Endothelial cell of umbilical vein (primary cell): ENCODE results near the gene TREML2. TPM values are rescaled to one million over a fixed set of nuclear protein-coding genes. Genes with fewer than 3 reads are reported as not detected.

Experiments
- BruUV-seq: library from RNA; stranded (reverse); fragments of 400-500 nt; replicated peaks from 2 replicates; lab custom pipeline; 2021; lab: Mats Ljungman, UMichigan
- CTCF ChIA-PET: fragments of 300-600, 350-600 bp; sonication (Branson Sonifier 250); formaldehyde crosslinking; loops from one replicate; lab custom pipeline; 2021; ENCODE audit warnings: antibody characterized with exemption, inconsistent platforms; lab: Charles Lee
- POLR2A ChIA-PET: fragments of 300-600, 350-600 bp; sonication (Branson Sonifier 250); formaldehyde crosslinking; loops from one replicate; lab custom pipeline; 2021; ENCODE audit warnings: antibody characterized with exemption, inconsistent platforms; lab: Charles Lee
- DNase-seq: peaks from one replicate; pipeline ENCODE4 v3.0.0-alpha.2; 2011; ENCODE audit warnings: low read depth, low spot score
- FAIRE-seq: peaks from 2 replicates; lab custom pipeline; 2011; peaks lifted over from hg19 to GRCh38; lab: Jason Lieb, UNC
- H2AFZ ChIP-seq: 2 replicates; pipeline ENCODE4 v1.6.0; 2012; ENCODE audit warnings: low read depth, low read length, control low read depth, inconsistent platforms
- H3K27ac ChIP-seq: 2 replicates; pipeline ENCODE4 v1.5.1; 2011; ENCODE audit warnings: low read depth, mild to moderate bottlenecking, control low read depth, low read length, moderate library complexity; ENCODE audit not compliant: insufficient read depth
- H3K27me3 ChIP-seq, 2 experiments: 2 replicates each; pipeline versions ENCODE4 v1.6.0 to v1.6.1; 2011; ENCODE audit warnings: low read length in 2 of 2, mixed read lengths in 1 of 2; ENCODE audit not compliant: control insufficient read depth in 2 of 2, insufficient read depth in 2 of 2
- H3K36me3 ChIP-seq, 2 experiments: 2 replicates in 1 of 2; 3 replicates in 1 of 2; pipeline ENCODE4 v1.5.1; 2011; ENCODE audit warnings: low read length in 2 of 2, mild to moderate bottlenecking in 1 of 2, moderate library complexity in 1 of 2; ENCODE audit not compliant: control insufficient read depth in 2 of 2, insufficient read depth in 2 of 2; ENCODE audit errors: extremely low read depth in 1 of 2
- H3K4me1 ChIP-seq: 3 replicates; pipeline ENCODE4 v1.5.1; 2011; ENCODE audit warnings: mild to moderate bottlenecking, low read length; ENCODE audit not compliant: control insufficient read depth, insufficient read depth; ENCODE audit errors: extremely low read depth
- H3K4me2 ChIP-seq: 2 replicates; pipeline ENCODE4 v1.6.1; 2011; ENCODE audit warnings: low read length, control low read depth, mixed read lengths; ENCODE audit not compliant: insufficient read depth
- H3K4me3 ChIP-seq, 3 experiments: fragments of 200-600 bp in 1 of 3; sonication (generic), shearing (Covaris generic) in 1 of 3; replicated peaks in 1 of 3; 2 replicates each; pipeline ENCODE4 v1.5.1; 2011 to 2016; ENCODE audit warnings: control low read depth in 3 of 3, low read length in 3 of 3, mild to moderate bottlenecking in 2 of 3, inconsistent platforms in 1 of 3, low read depth in 1 of 3, moderate library complexity in 1 of 3; ENCODE audit not compliant: insufficient read depth in 1 of 3
- H3K79me2 ChIP-seq: 2 replicates; pipeline ENCODE4 v1.6.0; 2012; ENCODE audit warnings: low read length, inconsistent platforms; ENCODE audit not compliant: control insufficient read depth, insufficient read depth
- H3K9ac ChIP-seq: replicated peaks from 2 replicates; pipeline ENCODE3; 2011; ENCODE audit warnings: low read length, control low read depth; ENCODE audit not compliant: insufficient read depth; ENCODE audit errors: extremely low read depth
- H3K9me1 ChIP-seq: replicated peaks from 3 replicates; pipeline ENCODE4 v1.6.0; 2011; ENCODE audit warnings: mild to moderate bottlenecking, low read length; ENCODE audit not compliant: control insufficient read depth, insufficient read depth; ENCODE audit errors: extremely low read depth
- H3K9me3 ChIP-seq: replicated peaks from 2 replicates; pipeline ENCODE4 v1.5.1; 2012; ENCODE audit warnings: low read length, inconsistent platforms; ENCODE audit not compliant: control insufficient read depth, insufficient read depth
- H4K20me1 ChIP-seq: replicated peaks from 2 replicates; pipeline ENCODE3; 2011; ENCODE audit warnings: mild to moderate bottlenecking, low read length; ENCODE audit not compliant: control insufficient read depth, insufficient read depth; ENCODE audit errors: extremely low read depth
- CTCF ChIP-seq, 2 donors: IDR thresholded peaks; 1 replicate in 1 of 2; 2 replicates in 1 of 2; pipeline ENCODE4 v1.5.1; 2011; ENCODE audit warnings: low read length in 2 of 2, mild to moderate bottlenecking in 2 of 2, moderate library complexity in 2 of 2, control low read depth in 1 of 2, inconsistent platforms in 1 of 2, low read depth in 1 of 2; ENCODE audit not compliant: insufficient read depth in 1 of 2; ENCODE audit errors: extremely low read depth in 1 of 2
- EZH2 ChIP-seq: IDR thresholded peaks from 2 replicates; pipeline ENCODE4 v1.6.1; 2012; ENCODE audit warnings: borderline replicate concordance, low read depth, mild to moderate bottlenecking, moderate library complexity, low read length, inconsistent platforms; ENCODE audit not compliant: severe bottlenecking
- FOS ChIP-seq: IDR thresholded peaks from 2 replicates; pipeline ENCODE4 v1.6.1; 2011; ENCODE audit warnings: mild to moderate bottlenecking, low read length, moderate library complexity, borderline replicate concordance; ENCODE audit not compliant: insufficient read depth
- JUN ChIP-seq: IDR thresholded peaks from 2 replicates; pipeline ENCODE4 v1.6.1; 2011; ENCODE audit warnings: borderline replicate concordance, low read depth; ENCODE audit not compliant: insufficient read length, insufficient read depth
- MAX ChIP-seq: IDR thresholded peaks from 2 replicates; pipeline ENCODE4 v1.6.1; 2011; ENCODE audit not compliant: insufficient read depth, insufficient read length
- MYC ChIP-seq: IDR thresholded peaks from one replicate; pipeline ENCODE4 v1.6.1; 2011; ENCODE audit warnings: mild to moderate bottlenecking, low read depth, low read length
- POLR2A ChIP-seq: IDR thresholded peaks from 2 replicates; pipeline ENCODE4 v1.6.1; 2012; ENCODE audit warnings: low read depth, mild to moderate bottlenecking, control low read depth, low read length
- POLR2AphosphoS5 ChIP-seq: IDR thresholded peaks from 2 replicates; pipeline ENCODE4 v1.6.1; 2012; ENCODE audit warnings: low read depth, mild to moderate bottlenecking, control low read depth, low read length, moderate library complexity; ENCODE audit not compliant: insufficient read depth
- dilution Hi-C: fragments of 300-500 bp; cut with MboI; formaldehyde crosslinking; loops from one replicate; pipeline ENCODE4 v1.15.0; 2019; ENCODE audit warnings: low sequenced_read_pairs; ENCODE audit not compliant: extremely low pct_ligation_motif_present
- intact Hi-C: fragments of 100-400 bp; cut with micrococcal nuclease; formaldehyde crosslinking; loops from one replicate; pipeline ENCODE4 v1.10.0; 2022
- polyA plus RNA-seq, 4 experiments: library from polyadenylated mRNA; depleted of rRNA in 3 of 4; stranded (reverse) in 3 of 4; unstranded in 1 of 4; fragments of >200 nt; gene quantifications; 2 replicates each; pipeline versions ENCODE4 v1.2.1 to v1.2.3, GENCODE V29; 2011 to 2012; ENCODE audit warnings: missing spikeins in 1 of 4
- total RNA-seq: library from RNA; stranded (reverse); gene quantifications from 2 replicates; pipeline ENCODE4 v1.2.3, GENCODE V29; 2021

The TREML2 gene
- total and polyA plus RNA-seq, 2 donors (not counting 3 experiments of a cell fraction or from before 2014, with no cell fraction given) = not detected

DNA sequence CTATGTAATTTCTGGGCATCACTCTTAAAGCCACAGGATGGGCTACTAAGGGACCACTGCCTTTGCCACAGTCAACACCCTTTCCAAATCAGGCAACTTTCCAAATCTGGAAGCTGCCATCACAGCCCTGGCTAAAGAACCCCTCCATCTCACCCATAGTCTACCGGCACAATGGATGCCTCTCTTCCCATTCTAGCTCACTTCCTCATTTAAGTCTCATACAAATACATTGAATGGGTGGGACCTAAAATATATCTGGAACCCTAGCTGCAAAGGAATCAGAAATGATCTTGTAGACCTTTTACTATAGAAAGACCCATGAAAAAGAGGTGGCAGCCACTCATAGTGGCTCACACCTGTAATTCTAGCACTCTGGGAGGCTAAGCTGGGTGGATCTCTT is 23.9 kb upstream of the TREML2 start:
- ChIA-PET CTCF (interaction anchor here (1.3 kb wide), 1 partner anchor 10 kb away, joined by 3 read pairs; no protein-coding TSS in a partner anchor), POLR2A (no interaction called here)
- no peaks in the 10 kb centered on the region for H3K4me1 ChIP-seq
- no peak for DNase-seq
- no peaks in the 10 kb centered on the region for H3K79me2 ChIP-seq
- H2AFZ ChIP-seq = no peak overlapping the region
- no peak overlapping the region for H3K9ac ChIP-seq
- H3K27me3 ChIP-seq = no peaks in the 10 kb centered on the region
- BruUV-seq = no TSS peak
- no peaks in the 10 kb centered on the region for H3K36me3 ChIP-seq
- dilution Hi-C loops (no loop called here), intact Hi-C loops (no loop called here)
- TF ChIP-seq FOS (no peak), CTCF (IDR thresholded peaks at IDR 0.05; ENCODE audit: extremely low read depth in 1 of 2, insufficient read depth in 1 of 2, low read depth in 1 of 2, low read length in 2 of 2) (no peak), EZH2 (no peak), POLR2A (no peak), JUN (no peak), MAX (no peak), POLR2AphosphoS5 (no peak), MYC (no peak)
- no peaks in the 10 kb centered on the region for H3K9me1 ChIP-seq
- no peaks in the 10 kb centered on the region for H4K20me1 ChIP-seq
- no peak overlapping the region for H3K4me3 ChIP-seq
- H3K27ac ChIP-seq = no peak overlapping the region
- H3K4me2 ChIP-seq = no peak overlapping the region
- no peaks in the 10 kb centered on the region for H3K9me3 ChIP-seq
- FAIRE-seq = no peak
